Mammary epithelial cell (primary cell): ENCODE data around the gene DAGLA.

Source experiments
- CTCF ChIP-seq, 2 donors: IDR thresholded peaks in 1 of 2; conservative IDR thresholded peaks in 1 of 2; 2 replicates each; pipeline ENCODE4 v1.5.1; 2011 to 2012; ENCODE audit warnings: inconsistent platforms in 2 of 2, low read length in 2 of 2, mild to moderate bottlenecking in 2 of 2, control low read depth in 1 of 2, low read depth in 1 of 2; ENCODE audit not compliant: insufficient read depth in 1 of 2; ENCODE audit errors: extremely low read depth in 1 of 2
- EZH2 ChIP-seq: IDR thresholded peaks from 2 replicates; pipeline ENCODE4 v1.6.1; 2012; ENCODE audit warnings: low read length, inconsistent platforms, borderline replicate concordance

- TF ChIP-seq CTCF (conservative IDR thresholded peaks at IDR 0.05 in 1 of 2, IDR thresholded peaks at IDR 0.05 in 1 of 2; ENCODE audit: extremely low read depth in 1 of 2, insufficient read depth in 1 of 2, low read depth in 1 of 2, low read length in 2 of 2) (no peak), EZH2 (no peak)
These were observed 51.2 kb downstream of the DAGLA start for GRCh38 chr11:61731211-61731951.
